Sigmoid colon (tissue), 4 donors: Measurements from ENCODE around the gene ZMYND10.

ENCODE experiments used
- POLR2A ChIP-seq, 2 donors: fragments of 450-650 bp; IDR thresholded peaks; one replicate each; pipeline ENCODE4 v1.6.1; 2016; ENCODE audit warnings: antibody characterized with exemption in 2 of 2, mild to moderate bottlenecking in 2 of 2, moderate library complexity in 2 of 2
- POLR2AphosphoS5 ChIP-seq, 4 donors: sonication (generic); formaldehyde crosslinking; IDR thresholded peaks; one replicate each; pipeline ENCODE4 v1.6.1; 2017; ENCODE audit warnings: antibody characterized with exemption in 4 of 4
- TF ChIP-seq, protein P1 (sequence below), 4 experiments: fragments of 450-650 bp in 3 of 4; fragments of 200-600 bp in 1 of 4; IDR thresholded peaks; one replicate each; pipeline ENCODE4 v1.5.1; 2016 to 2019; ENCODE audit warnings: antibody characterized with exemption in 4 of 4, mild to moderate bottlenecking in 3 of 4, moderate library complexity in 2 of 4

DNA sequence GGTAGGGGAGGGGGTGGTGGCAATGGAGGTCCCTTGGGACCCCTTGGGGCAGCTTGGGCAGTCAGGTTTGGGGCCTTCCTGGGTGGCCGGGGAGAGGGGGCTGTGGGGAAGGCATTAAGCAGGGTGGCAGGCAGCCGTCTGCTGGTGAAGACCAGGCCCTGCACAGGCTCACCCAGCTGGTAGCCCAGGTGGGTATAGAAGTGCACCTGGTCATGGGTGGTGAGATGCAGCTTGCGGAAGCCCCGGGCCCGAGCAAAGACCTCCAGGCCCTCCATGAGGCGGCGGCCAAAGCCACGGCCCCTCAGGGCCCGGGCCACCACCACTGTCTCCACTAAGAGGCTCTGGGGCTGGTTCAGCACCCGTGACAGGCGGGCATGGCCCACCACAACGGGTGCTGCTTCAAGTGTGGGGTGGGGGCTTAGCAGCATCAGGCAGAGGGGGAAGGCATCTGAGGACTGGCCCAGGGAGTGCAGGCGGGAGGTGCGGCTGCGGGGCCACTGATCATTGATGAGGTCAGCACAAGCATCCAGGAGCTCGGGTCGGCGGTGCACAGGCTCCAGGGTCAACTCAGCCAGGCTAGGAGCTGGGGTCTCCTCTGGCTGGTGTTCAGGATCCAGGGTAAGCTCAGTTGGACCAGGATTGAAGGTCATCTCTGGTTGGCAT is 48.7 kb downstream of the ZMYND10 start:
- TF ChIP-seq, protein P1, sequence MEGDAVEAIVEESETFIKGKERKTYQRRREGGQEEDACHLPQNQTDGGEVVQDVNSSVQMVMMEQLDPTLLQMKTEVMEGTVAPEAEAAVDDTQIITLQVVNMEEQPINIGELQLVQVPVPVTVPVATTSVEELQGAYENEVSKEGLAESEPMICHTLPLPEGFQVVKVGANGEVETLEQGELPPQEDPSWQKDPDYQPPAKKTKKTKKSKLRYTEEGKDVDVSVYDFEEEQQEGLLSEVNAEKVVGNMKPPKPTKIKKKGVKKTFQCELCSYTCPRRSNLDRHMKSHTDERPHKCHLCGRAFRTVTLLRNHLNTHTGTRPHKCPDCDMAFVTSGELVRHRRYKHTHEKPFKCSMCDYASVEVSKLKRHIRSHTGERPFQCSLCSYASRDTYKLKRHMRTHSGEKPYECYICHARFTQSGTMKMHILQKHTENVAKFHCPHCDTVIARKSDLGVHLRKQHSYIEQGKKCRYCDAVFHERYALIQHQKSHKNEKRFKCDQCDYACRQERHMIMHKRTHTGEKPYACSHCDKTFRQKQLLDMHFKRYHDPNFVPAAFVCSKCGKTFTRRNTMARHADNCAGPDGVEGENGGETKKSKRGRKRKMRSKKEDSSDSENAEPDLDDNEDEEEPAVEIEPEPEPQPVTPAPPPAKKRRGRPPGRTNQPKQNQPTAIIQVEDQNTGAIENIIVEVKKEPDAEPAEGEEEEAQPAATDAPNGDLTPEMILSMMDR (IDR thresholded peaks at IDR 0.05): no peak
- TF ChIP-seq POLR2A (IDR thresholded peaks at IDR 0.05) (no peak), POLR2AphosphoS5 (IDR thresholded peaks at IDR 0.05) (no peak)
